Transverse colon (tissue), 3 donors: ENCODE results near the gene AFTPH.

Experiments used
- CTCF ChIP-seq, 5 experiments: fragments of 200-600 bp in 3 of 5; fragments of 450-650 bp in 2 of 5; sonication (generic) in 3 of 5; IDR thresholded peaks; 1 replicate in 2 of 5; 2 replicates in 3 of 5; pipeline ENCODE4 v1.5.1; 2016 to 2017; ENCODE audit warnings: antibody characterized with exemption in 5 of 5, inconsistent platforms in 3 of 5, mild to moderate bottlenecking in 2 of 5, moderate library complexity in 1 of 5
- EP300 ChIP-seq: sonication (generic); formaldehyde crosslinking; IDR thresholded peaks from one replicate; pipeline ENCODE4 v1.6.1; 2017; ENCODE audit warnings: antibody characterized with exemption, low read depth

GRCh38 chr2:64609227-64609941, 85.3 kb downstream of the AFTPH start:
- no peak for TF ChIP-seq EP300
- TF ChIP-seq CTCF (IDR thresholded peaks at IDR 0.05): peak in 3 of 5 experiments; percentile 21 to 39 (median 27)
